K562 (cell line): ENCODE data around the gene TRMT10B. TPM values are rescaled to one million over a fixed set of nuclear protein-coding genes. Genes with fewer than 3 reads are reported as not detected.

Experiments
- BHLHE40 ChIP-seq: IDR thresholded peaks from 2 replicates; pipeline ENCODE4 v1.6.1; 2011; ENCODE audit warnings: low read length, improper control_type of control experiment
- BRF1 ChIP-seq: IDR thresholded peaks from 3 replicates; pipeline ENCODE4 v1.6.1; 2011; ENCODE audit warnings: borderline replicate concordance, mild to moderate bottlenecking; ENCODE audit not compliant: insufficient read length; ENCODE audit errors: extremely low read depth
- CBX3 ChIP-seq, 2 experiments: IDR thresholded peaks; 1 replicate in 1 of 2; 2 replicates in 1 of 2; pipeline ENCODE4 v1.6.1; 2012; ENCODE audit warnings: inconsistent platforms in 2 of 2, low read length in 2 of 2, borderline replicate concordance in 1 of 2, control low read depth in 1 of 2
- DACH1 ChIP-seq: fragments of 450-650 bp; IDR thresholded peaks from 2 replicates; pipeline ENCODE4 v1.6.1; 2018; ENCODE audit not compliant: partially characterized antibody
- FOXP4 ChIP-seq: sonication (generic); formaldehyde crosslinking; IDR thresholded peaks from 2 replicates; pipeline ENCODE4 v1.8.0; 2022; ENCODE audit warnings: mild to moderate bottlenecking, missing genetic modification reagents, borderline replicate concordance
- KLF16 ChIP-seq: IDR thresholded peaks from 2 replicates; pipeline ENCODE4 v1.6.1; 2016; ENCODE audit warnings: antibody characterized with exemption
- MEF2A ChIP-seq: IDR thresholded peaks from 2 replicates; pipeline ENCODE4 v1.6.1; 2011; ENCODE audit warnings: low read depth, mild to moderate bottlenecking, low read length, moderate library complexity; ENCODE audit not compliant: control insufficient read depth
- NBN ChIP-seq: fragments of 450-650 bp; IDR thresholded peaks from 2 replicates; pipeline ENCODE4 v1.6.1; 2016; ENCODE audit warnings: low read depth, mild to moderate bottlenecking
- NCOA4 ChIP-seq: fragments of 450-650 bp; IDR thresholded peaks from 2 replicates; pipeline ENCODE4 v1.6.1; 2018; ENCODE audit warnings: mild to moderate bottlenecking; ENCODE audit not compliant: partially characterized antibody
- REST ChIP-seq, 2 experiments: fragments of 450-650 bp; formaldehyde crosslinking in 1 of 2; IDR thresholded peaks; 2 replicates each; pipeline versions ENCODE4 v1.4.0 to v1.6.1; 2014 to 2020; ENCODE audit warnings: mild to moderate bottlenecking in 2 of 2, borderline replicate concordance in 1 of 2, low read depth in 1 of 2
- U2AF2 ChIP-seq: fragments of 200-400 bp; formaldehyde crosslinking; optimal IDR thresholded peaks from 2 replicates; pipeline ENCODE3; 2017; ENCODE audit warnings: low read depth, mild to moderate bottlenecking, low read length
- ZC3H11A ChIP-seq: IDR thresholded peaks from 2 replicates; pipeline ENCODE4 v1.6.1; 2012; ENCODE audit warnings: low read depth, low read length, improper control_type of control experiment
- ZFPM2 ChIP-seq: fragments of 250-450 bp; sonication (Bioruptor Pico); IDR thresholded peaks from 2 replicates; pipeline ENCODE4 v1.5.1; 2022; ENCODE audit warnings: mild to moderate bottlenecking
- ZMIZ1 ChIP-seq, 2 experiments: fragments of 150-350 bp in 1 of 2; IDR thresholded peaks; 2 replicates each; pipeline ENCODE4 v1.6.1; 2012 to 2016; ENCODE audit warnings: low read depth in 2 of 2, low read length in 2 of 2, mild to moderate bottlenecking in 1 of 2, moderate library complexity in 1 of 2
- polyA plus RNA-seq, 8 experiments: library from polyadenylated mRNA; depleted of rRNA in 4 of 8; stranded (reverse) in 5 of 8; unstranded in 3 of 8; fragments of >200 nt; fragmentation: Nextera tagmentation in 2 of 8; fragmentation: Illumina TruSeq in 1 of 8; extraction: Ambion mirVana in 2 of 8; extraction: Trizol in 1 of 8; gene quantifications; 2 replicates each; pipeline versions ENCODE4 v1.2.1 to v1.2.3, GENCODE V29; 2011 to 2014; ENCODE audit warnings: inconsistent platforms in 1 of 8, missing spikeins in 1 of 8
- total RNA-seq, 7 experiments: library from RNA; depleted of rRNA in 6 of 7; stranded (reverse); fragments of >200 nt in 6 of 7; fragmentation: Illumina TruSeq in 2 of 7; extraction: Trizol in 2 of 7; gene quantifications; 2 replicates each; pipeline versions ENCODE4 v1.2.1 to v1.2.3, GENCODE V29; 2011 to 2021; ENCODE audit warnings: low replicate concordance in 1 of 7

Gene TRMT10B
- total and polyA plus RNA-seq, 9 of the 15 experiments (the other 6 are each of a cell fraction or from before 2014, with no cell fraction given), result 2.9 to 13.4 (median 7.0) TPM

DNA sequence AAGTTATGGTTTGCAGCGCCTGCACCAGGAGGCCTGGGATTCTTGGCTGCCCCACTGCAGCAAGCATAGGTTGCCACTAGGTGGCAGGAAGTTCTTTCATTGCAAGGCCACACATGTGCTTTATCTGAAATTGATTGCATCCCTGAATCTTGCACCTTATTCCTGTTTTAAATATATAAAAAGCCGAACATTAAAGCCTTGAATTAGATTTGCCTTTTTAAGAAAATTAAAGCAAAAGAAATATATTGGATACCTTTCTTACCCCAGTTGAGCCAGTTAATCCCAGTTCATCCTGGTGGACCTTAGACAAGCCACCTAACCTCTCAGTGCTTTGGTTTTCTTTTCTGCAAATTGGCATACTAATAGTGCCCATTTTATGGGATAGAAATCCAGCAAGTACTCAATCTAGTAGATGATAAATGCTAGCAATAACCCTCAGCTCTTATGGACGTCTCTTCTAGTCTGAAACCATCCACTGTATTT, 6.3 kb upstream of the TRMT10B start (continued):
- TF ChIP-seq ZMIZ1 (IDR thresholded peaks at IDR 0.05; ENCODE audit: low read depth in 2 of 2, low read length in 2 of 2) (0 out of 4 replicates have a peak, but pooled peaks of 1 of the 2 experiments have one; percentile 26), BHLHE40 (peak; percentile 38; the same call in 1 of the 2 replicates), MEF2A (no peak), ZFPM2 (CRISPR knock-in tag) (no peak), NBN (0 out of 2 replicates have a peak, but pooled peaks have one; percentile 31), DACH1 (no peak), ZC3H11A (0 out of 2 replicates have a peak, but pooled peaks have one; percentile 34), CBX3 (IDR thresholded peaks at IDR 0.05; ENCODE audit: borderline replicate concordance in 1 of 2, low read length in 2 of 2) (0 out of 3 replicates have a peak, but pooled peaks of 1 of the 2 experiments have one; percentile 16), NCOA4 (no peak), FOXP4 (CRISPR knock-in tag) (no peak), KLF16 (peak; percentile 69; the same call in 1 of the 2 replicates), REST (IDR thresholded peaks at IDR 0.05; ENCODE audit: borderline replicate concordance) (peak; percentile 72), REST (CRISPR knock-in tag; IDR thresholded peaks at IDR 0.05; ENCODE audit: low read depth) (no peak), U2AF2 (no peak), BRF1 (no peak)
